Motor neuron (in vitro differentiated cells): ENCODE measurements around the gene CDH13. TPM values are rescaled to one million over a fixed set of nuclear protein-coding genes. Genes with fewer than 3 reads are reported as not detected.

Experiments used
- ATAC-seq, 8 experiments: fragments of 200-7000 bp; cut with Tn5 transposase; replicated peaks in 6 of 8; 2 replicates each; pipeline ENCODE4 v1.8.0; 2021; ENCODE audit warnings: mild to moderate bottlenecking in 8 of 8, moderate library complexity in 8 of 8
- H3K27ac ChIP-seq, 2 donors: fragments of 250-450 bp; sonication (Bioruptor Pico); 2 replicates each; pipeline ENCODE4 v1.9.0; 2021; ENCODE audit warnings: antibody characterized with exemption in 2 of 2, mild to moderate bottlenecking in 2 of 2, moderate library complexity in 1 of 2
- H3K4me1 ChIP-seq, 2 donors: fragments of 250-450 bp; sonication (Bioruptor Pico); replicated peaks in 1 of 2; 2 replicates each; pipeline ENCODE4 v1.6.1; 2021; ENCODE audit warnings: antibody characterized with exemption in 2 of 2, mild to moderate bottlenecking in 2 of 2, moderate library complexity in 1 of 2
- H3K4me3 ChIP-seq, 5 donors: fragments of 250-450 bp; sonication (Bioruptor Pico); 2 replicates each; pipeline ENCODE4 v1.9.0; 2021; ENCODE audit warnings: antibody characterized with exemption in 5 of 5, mild to moderate bottlenecking in 5 of 5, moderate library complexity in 4 of 5
- WGBS, 10 experiments: fragments of 450-650 bp; shearing (Covaris generic); methylation state at CpG; one replicate each; pipeline ENCODE4 v1.0.0; 2022; 5-methylcytosine and 5-hydroxymethylcytosine counted together
- in situ Hi-C, 9 experiments: fragments of 400-800 bp; cut with MboI; loops; one replicate each; pipeline ENCODE4 v1.15.0; 2021; ENCODE audit warnings: low sequenced_read_pairs in 9 of 9, low pct_unique_long_range_greater_than_20kb in 2 of 9; ENCODE audit not compliant: unreplicated experiment in 9 of 9
- total RNA-seq, 8 experiments: library from RNA; unstranded; fragments of 300-600 nt; gene quantifications; 2 replicates each; pipeline versions ENCODE4 v1.2.3 to v1.2.4, GENCODE V29; 2022

Gene CDH13
- total RNA-seq, 8 experiments from 2014 or later: 0.42 to 10.3 (median 3.4) TPM

- Histone ChIP-seq H3K27ac (no peak overlapping the region), H3K4me3 (no peak overlapping the region), H3K4me1 (peaks cover 0 to 2% of the 10 kb centered on the region in 2 donors)
- 51 to 100% (median 75%) methylated on average over 1 to 2 of the region's 3 CpGs; no CpG with 5 or more reads in 4 of the 10 experiments for WGBS, 10 experiments
- in situ Hi-C loops: no loop called here
- ATAC-seq: no peak
These were observed 169.3 kb downstream of the CDH13 start for GRCh38 chr16:82796047-82796446.

GRCh38 chr16:82801361-82801760, 174.6 kb downstream of the CDH13 start:
- no peak overlapping the region for H3K4me3 ChIP-seq
- in situ Hi-C loops: no loop called here
- H3K27ac ChIP-seq: no peak overlapping the region
- no peak for ATAC-seq
- 40 to 96% (median 85%) methylated on average over 1 to 4 of the region's 4 CpGs; no CpG with 5 or more reads in 2 of the 10 experiments for WGBS, 10 experiments
- no peaks in the 10 kb centered on the region for H3K4me1 ChIP-seq

- 80 to 100% (median 100%) methylated on average over 1 of the region's 1 CpG; no CpG with 5 or more reads in 7 of the 10 experiments for WGBS, 10 experiments
- no peak for ATAC-seq
- Histone ChIP-seq H3K27ac (no peak overlapping the region), H3K4me1 (peaks cover 0 to 9% of the 10 kb centered on the region in 2 donors), H3K4me3 (no peak overlapping the region)
- in situ Hi-C loops: no loop called here
These were observed 179.1 kb downstream of the CDH13 start for GRCh38 chr16:82805866-82806265.

GRCh38 chr16:82807311-82807710, 180.5 kb downstream of the CDH13 start:
- Histone ChIP-seq H3K4me3 (no peak overlapping the region), H3K4me1 (peaks cover 0 to 9% of the 10 kb centered on the region in 2 donors), H3K27ac (no peak overlapping the region)
- 12 to 92% (median 69%) methylated on average over 2 to 3 of the region's 3 CpGs; no CpG with 5 or more reads in 1 of the 10 experiments for WGBS, 10 experiments
- ATAC-seq: no peak
- in situ Hi-C loops: no loop called here

DNA sequence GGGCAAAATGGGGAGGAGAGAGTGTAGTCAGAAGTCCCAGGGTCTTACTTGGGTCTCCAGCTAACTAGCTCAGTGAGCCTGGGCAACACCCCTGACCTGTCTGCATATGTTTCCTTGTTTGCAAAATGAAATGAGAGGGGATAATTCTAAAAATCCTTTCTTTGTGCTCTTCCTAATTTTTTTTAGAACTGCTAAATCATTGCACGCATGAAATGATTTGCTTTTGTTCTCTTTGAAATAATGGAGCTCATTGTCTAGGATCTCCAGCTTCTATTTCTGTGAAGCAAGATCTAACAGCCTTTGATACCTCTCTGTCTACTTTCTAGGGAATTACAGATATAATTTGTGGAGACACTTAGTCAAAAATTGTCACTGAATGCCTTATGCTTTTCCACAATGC, 181.3 kb downstream of the CDH13 start:
- H3K4me3 ChIP-seq: no peak overlapping the region
- H3K27ac ChIP-seq: no peak overlapping the region
- 14 to 92% (median 79%) methylated on average over 1 of the region's 1 CpG; no CpG with 5 or more reads in 2 of the 10 experiments for WGBS, 10 experiments
- in situ Hi-C loops: no loop called here
- H3K4me1 ChIP-seq: peaks cover 0 to 9% of the 10 kb centered on the region in 2 donors
- no peak for ATAC-seq

- Histone ChIP-seq H3K27ac (no peak overlapping the region), H3K4me3 (no peak overlapping the region), H3K4me1 (peaks cover 0 to 9% of the 10 kb centered on the region in 2 donors)
- in situ Hi-C loops: no loop called here
- ATAC-seq: no peak
- WGBS, 10 experiments: 0 to 92% (median 80%) methylated on average over 1 to 6 of the region's 6 CpGs; no CpG with 5 or more reads in 2 of the 10 experiments
These were observed 183.3 kb downstream of the CDH13 start for GRCh38 chr16:82810077-82810476.

DNA sequence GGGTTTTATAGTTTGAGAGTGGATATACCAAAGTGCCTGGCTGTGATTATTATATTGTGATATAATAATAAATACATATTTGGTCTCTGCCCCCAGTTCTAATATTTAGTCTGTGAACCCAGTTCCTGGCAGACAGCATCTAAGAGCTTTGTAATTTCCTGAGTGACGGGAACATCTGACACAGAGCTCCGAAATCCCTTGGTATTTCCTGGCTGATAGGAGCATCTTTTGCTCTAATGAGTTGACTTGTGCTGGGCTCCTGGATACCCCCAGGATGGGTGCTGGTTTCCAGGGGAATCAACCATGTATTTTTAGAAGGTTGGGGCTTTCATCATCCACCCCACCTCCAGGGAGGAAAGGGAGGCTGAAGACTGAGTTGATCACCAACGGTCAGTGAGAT, 187.3 kb downstream of the CDH13 start:
- ATAC-seq: no peak
- in situ Hi-C loops: no loop called here
- H3K4me3 ChIP-seq: no peak overlapping the region
- 67 to 100% (median 100%) methylated on average over 1 to 3 of the region's 3 CpGs; no CpG with 5 or more reads in 3 of the 10 experiments for WGBS, 10 experiments
- H3K27ac ChIP-seq: no peak overlapping the region
- H3K4me1 ChIP-seq: peaks cover 3 to 11% of the 10 kb centered on the region in 2 donors

- Histone ChIP-seq H3K27ac (no peak overlapping the region), H3K4me1 (peaks cover 12 to 28% of the 10 kb centered on the region in 2 donors), H3K4me3 (no peak overlapping the region)
- in situ Hi-C loops: no loop called here
- no peak for ATAC-seq
These were observed 192.5 kb downstream of the CDH13 start for GRCh38 chr16:82819286-82819685.

GRCh38 chr16:82820855-82821254, 194.1 kb downstream of the CDH13 start:
- Histone ChIP-seq H3K4me3 (no peak overlapping the region), H3K27ac (no peak overlapping the region), H3K4me1 (peaks cover 12 to 28% of the 10 kb centered on the region in 2 donors)
- ATAC-seq: peak in 4 of 8 experiments; percentile 55 to 93 (median 65)
- 33 to 100% (median 77%) methylated on average over 1 to 2 of the region's 2 CpGs; no CpG with 5 or more reads in 3 of the 10 experiments for WGBS, 10 experiments
- in situ Hi-C loops: no loop called here

GRCh38 chr16:82824408-82824807, 197.6 kb downstream of the CDH13 start:
- in situ Hi-C loops: no loop called here
- Histone ChIP-seq H3K27ac (no peak overlapping the region), H3K4me3 (no peak overlapping the region), H3K4me1 (peaks cover 9 to 27% of the 10 kb centered on the region in 2 donors)
- no peak for ATAC-seq
- 14 to 89% (median 76%) methylated on average over 2 to 5 of the region's 5 CpGs for WGBS, 10 experiments

- no peak overlapping the region for H3K4me3 ChIP-seq
- no peak overlapping the region for H3K27ac ChIP-seq
- no peak for ATAC-seq
- WGBS, 10 experiments: 19 to 93% (median 68%) methylated on average over 2 to 6 of the region's 6 CpGs; no CpG with 5 or more reads in 1 of the 10 experiments
- in situ Hi-C loops: no loop called here
- peaks cover 18 to 43% of the 10 kb centered on the region in 2 donors for H3K4me1 ChIP-seq
These were observed 202.5 kb downstream of the CDH13 start for GRCh38 chr16:82829301-82829700.

DNA sequence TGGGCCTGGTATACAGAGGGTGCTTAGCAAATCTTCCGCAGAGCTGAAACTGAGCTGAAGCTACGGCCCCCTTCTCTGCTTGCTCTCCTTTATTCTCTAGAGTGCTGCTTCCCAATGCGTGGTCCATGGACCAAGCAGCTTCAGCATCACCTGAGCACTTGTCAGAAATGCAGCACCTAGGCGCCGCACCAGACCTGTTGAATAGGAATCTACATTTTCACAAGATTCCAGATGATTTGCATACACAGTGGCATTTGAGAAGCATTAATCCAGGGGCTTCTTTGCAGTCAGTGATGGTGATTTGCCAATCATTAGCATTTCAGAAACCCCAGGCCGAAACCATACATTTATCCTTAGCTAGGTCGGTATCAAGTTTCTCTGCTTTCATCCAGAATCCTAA, 204.2 kb downstream of the CDH13 start:
- in situ Hi-C loops: no loop called here
- Histone ChIP-seq H3K27ac (no peak overlapping the region), H3K4me3 (no peak overlapping the region), H3K4me1 (peaks cover 29 to 59% of the 10 kb centered on the region in 2 donors)
- WGBS, 10 experiments: 49 to 100% (median 78%) methylated on average over 1 to 6 of the region's 7 CpGs
- no peak for ATAC-seq

- Histone ChIP-seq H3K4me3 (no peak overlapping the region), H3K27ac (no peak overlapping the region), H3K4me1 (peaks cover 29 to 56% of the 10 kb centered on the region in 2 donors)
- WGBS, 10 experiments: 8 to 100% (median 71%) methylated on average over 1 to 3 of the region's 3 CpGs; no CpG with 5 or more reads in 2 of the 10 experiments
- ATAC-seq: no peak
- in situ Hi-C loops: no loop called here
These were observed 206.1 kb downstream of the CDH13 start for GRCh38 chr16:82832821-82833220.

GRCh38 chr16:82833378-82833993, 206.7 kb downstream of the CDH13 start:
- 35 to 100% (median 75%) methylated on average over 1 to 5 of the region's 7 CpGs; no CpG with 5 or more reads in 3 of the 10 experiments for WGBS, 10 experiments
- Histone ChIP-seq H3K4me1 (peaks cover 29 to 56% of the 10 kb centered on the region in 2 donors), H3K27ac (peak overlapping the region in 1 of 2 donors; percentile 9), H3K4me3 (no peak overlapping the region)
- in situ Hi-C loops: no loop called here
- peak in 3 of 8 experiments; percentile 56 to 69 (median 65) for ATAC-seq
